ENCODE data around the gene ALDH1A1.

Gene ALDH1A1

GRCh38 chr9:72906810-72907209 lies 46.0 kb downstream of the ALDH1A1 start:
- no peak for DNase-seq (ENCODE audit: low read depth)
- H3K4me3 ChIP-seq (ENCODE audit: low read depth, low read length) = no peak overlapping the region
- TF ChIP-seq CTCF (IDR thresholded peaks at IDR 0.05; ENCODE audit: low read depth, low read length, missing control alignments) = no peak

- no peak overlapping the region for H3K4me3 ChIP-seq (ENCODE audit: low read depth, low read length)
- TF ChIP-seq CTCF (IDR thresholded peaks at IDR 0.05; ENCODE audit: low read depth, low read length, missing control alignments) = no peak
- DNase-seq (ENCODE audit: low read depth) = no peak
Measured at GRCh38 chr9:72905514-72906480, 47.1 kb downstream of the ALDH1A1 start.

- TF ChIP-seq CTCF (IDR thresholded peaks at IDR 0.05; ENCODE audit: low read depth, low read length, missing control alignments) = no peak
- DNase-seq (ENCODE audit: low read depth) = no peak
- H3K4me3 ChIP-seq (ENCODE audit: low read depth, low read length) = no peak overlapping the region
Measured at GRCh38 chr9:72904267-72905093, 48.4 kb downstream of the ALDH1A1 start.

GRCh38 chr9:72903103-72903502 lies 49.8 kb downstream of the ALDH1A1 start:
- no peak overlapping the region for H3K4me3 ChIP-seq (ENCODE audit: low read depth, low read length)
- no peak for DNase-seq (ENCODE audit: low read depth)

GRCh38 chr9:72902268-72902667 lies 50.6 kb downstream of the ALDH1A1 start:
- no peak for DNase-seq (ENCODE audit: low read depth)

More at GRCh38 chr9:72903103-72903502, 49.8 kb downstream of the ALDH1A1 start:
- TF ChIP-seq CTCF (IDR thresholded peaks at IDR 0.05; ENCODE audit: low read depth, low read length, missing control alignments) = no peak

More at GRCh38 chr9:72902268-72902667, 50.6 kb downstream of the ALDH1A1 start:
- H3K4me3 ChIP-seq (ENCODE audit: low read depth, low read length) = no peak overlapping the region
- no peak for TF ChIP-seq CTCF (IDR thresholded peaks at IDR 0.05; ENCODE audit: low read depth, low read length, missing control alignments)

Data from GM12864 (cell line).